Coronary artery (tissue), 2 donors: ENCODE measurements around the gene GFRA1.

ENCODE experiments used
- DNase-seq: peaks from one replicate; pipeline ENCODE4 v3.0.0-alpha.2; 2017; ENCODE audit warnings: low spot score
- H3K27ac ChIP-seq, 2 donors: fragments of 200-600 bp; sonication (generic); one replicate each; pipeline ENCODE4 v1.5.1; 2016 to 2019
- H3K4me3 ChIP-seq: fragments of 200-600 bp; sonication (generic); 2 replicates; pipeline ENCODE4 v1.5.1; 2016; ENCODE audit warnings: mild to moderate bottlenecking, moderate library complexity
- CTCF ChIP-seq: fragments of 200-600 bp; sonication (generic); IDR thresholded peaks from one replicate; pipeline ENCODE4 v1.5.1; 2019; ENCODE audit warnings: antibody characterized with exemption

Gene GFRA1

DNA sequence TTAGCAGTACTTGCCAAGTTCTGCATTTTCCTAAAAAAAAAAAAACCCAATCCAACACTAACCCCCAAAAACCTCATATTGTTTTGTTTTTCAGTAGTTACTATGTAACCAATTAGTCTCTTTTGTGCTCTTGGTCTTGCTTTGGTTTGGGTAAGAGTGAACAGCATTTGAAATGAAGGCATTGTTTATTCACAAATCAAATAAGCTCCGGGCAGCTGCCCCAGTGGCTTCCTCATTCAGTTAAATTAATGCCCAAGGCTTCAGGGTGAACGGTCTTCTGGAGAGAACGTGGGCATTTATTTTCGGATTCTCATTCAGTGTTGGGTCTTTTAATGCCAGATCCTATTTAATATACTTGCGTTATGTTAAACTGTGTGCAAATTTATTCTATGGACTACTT, 108.7 kb downstream of the GFRA1 start:
- TF ChIP-seq CTCF, result no peak
- DNase-seq, result no peak
- Histone ChIP-seq H3K27ac (no peak overlapping the region), H3K4me3 (no peak overlapping the region)

GRCh38 chr10:116163333-116164131, 109.5 kb downstream of the GFRA1 start:
- H3K27ac ChIP-seq, result no peak overlapping the region
- no peak for DNase-seq
- TF ChIP-seq CTCF, result no peak
- H3K4me3 ChIP-seq, result no peak overlapping the region

DNA sequence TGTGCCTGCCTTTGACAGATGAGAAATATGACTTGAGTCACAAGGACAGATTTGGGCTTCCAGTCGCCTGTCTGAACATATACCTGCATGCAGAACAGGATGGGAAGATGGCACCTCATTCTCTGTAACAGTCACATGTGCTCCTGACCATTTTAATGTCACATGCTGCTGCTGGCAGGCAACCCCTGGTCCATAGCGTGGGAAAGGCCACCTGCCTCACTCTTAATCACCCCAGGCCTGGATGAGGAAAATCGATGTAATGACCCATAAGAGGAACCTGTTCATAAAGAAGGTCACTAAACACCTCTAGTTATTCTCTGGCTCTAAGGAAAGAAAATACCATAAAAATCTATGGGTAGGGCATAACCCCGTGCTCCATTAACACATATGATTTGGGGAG, 110.2 kb downstream of the GFRA1 start:
- no peak overlapping the region for H3K27ac ChIP-seq
- H3K4me3 ChIP-seq, result no peak overlapping the region
- DNase-seq, result no peak
- no peak for TF ChIP-seq CTCF

DNA sequence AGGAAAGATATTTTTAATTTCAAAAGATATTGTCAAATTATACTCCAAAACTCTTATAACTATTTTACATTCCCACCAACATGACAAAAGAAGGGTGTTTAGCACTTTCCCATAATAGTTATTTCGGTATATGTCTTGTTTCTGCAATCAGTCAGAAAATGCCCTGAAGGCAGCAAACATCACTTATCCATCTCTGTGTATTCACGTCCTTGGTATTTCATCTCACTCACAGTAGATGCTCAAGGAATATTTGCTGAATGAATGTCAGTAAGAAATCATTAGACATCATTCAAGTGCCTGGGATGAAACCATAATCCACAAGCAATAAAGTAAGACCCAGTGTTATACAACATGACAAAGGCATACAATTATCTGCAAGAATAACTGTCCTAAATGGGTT, 112.7 kb downstream of the GFRA1 start:
- DNase-seq, result no peak
- TF ChIP-seq CTCF, result no peak
- Histone ChIP-seq H3K27ac (no peak overlapping the region), H3K4me3 (no peak overlapping the region)

- Histone ChIP-seq H3K4me3 (no peak overlapping the region), H3K27ac (no peak overlapping the region)
- no peak for TF ChIP-seq CTCF
- no peak for DNase-seq
Observed at GRCh38 chr10:116159197-116159596, 113.8 kb downstream of the GFRA1 start.

GRCh38 chr10:116158036-116158435, 115.0 kb downstream of the GFRA1 start:
- no peak overlapping the region for H3K4me3 ChIP-seq
- no peak for TF ChIP-seq CTCF
- no peak overlapping the region for H3K27ac ChIP-seq
- DNase-seq, result no peak

- H3K27ac ChIP-seq, result no peak overlapping the region
- no peak overlapping the region for H3K4me3 ChIP-seq
- no peak for DNase-seq
- TF ChIP-seq CTCF, result no peak
Observed at GRCh38 chr10:116157485-116157884, 115.5 kb downstream of the GFRA1 start.
